CD8-positive, alpha-beta memory T cell (primary cell): ENCODE results near the gene ZBTB5. TPM values are rescaled to one million over a fixed set of nuclear protein-coding genes. Genes with fewer than 3 reads are reported as not detected.

Source experiments
- CTCF ChIA-PET: fragments of 350-600 bp; sonication (Branson Sonifier 250); formaldehyde crosslinking; loops from one replicate; lab custom pipeline; 2021; ENCODE audit warnings: antibody characterized with exemption; lab: Charles Lee
- POLR2A ChIA-PET: fragments of 350-600 bp; sonication (Branson Sonifier 250); formaldehyde crosslinking; loops from one replicate; lab custom pipeline; 2021; ENCODE audit warnings: antibody characterized with exemption; lab: Charles Lee
- DNase-seq, 5 donors: peaks; one replicate each; pipeline versions ENCODE4 v3.0.0 to v3.0.0-alpha.2; 2020 to 2022; ENCODE audit warnings: mixed read lengths in 1 of 5
- H3K27ac ChIP-seq: one replicate; pipeline ENCODE4 v1.7.0; 2013; ENCODE audit warnings: low read depth, mild to moderate bottlenecking, low read length, moderate library complexity
- H3K27me3 ChIP-seq: 2 replicates; pipeline ENCODE4 v1.7.0; 2013; ENCODE audit warnings: low read length, mild to moderate bottlenecking; ENCODE audit not compliant: insufficient read depth, poor library complexity, severe bottlenecking
- H3K36me3 ChIP-seq: 2 replicates; pipeline ENCODE4 v1.7.0; 2013; ENCODE audit warnings: mild to moderate bottlenecking, low read length, moderate library complexity; ENCODE audit not compliant: insufficient read depth
- H3K4me1 ChIP-seq: 2 replicates; pipeline ENCODE4 v1.7.0; 2013; ENCODE audit warnings: mild to moderate bottlenecking, low read length, moderate library complexity; ENCODE audit not compliant: insufficient read depth
- H3K4me3 ChIP-seq: 2 replicates; pipeline ENCODE4 v1.7.0; 2013; ENCODE audit warnings: mild to moderate bottlenecking, low read length
- H3K9me3 ChIP-seq: 2 replicates; pipeline ENCODE4 v1.7.0; 2013; ENCODE audit warnings: mild to moderate bottlenecking, low read length
- H3K27ac Mint-ChIP-seq, 8 donors: one replicate each; pipeline ENCODE4 v1.8.0; 2020 to 2021; ENCODE audit warnings: mixed read lengths in 8 of 8, mild to moderate bottlenecking in 6 of 8, inconsistent platforms in 3 of 8, moderate library complexity in 3 of 8
- H3K27me3 Mint-ChIP-seq, 2 donors: one replicate each; pipeline ENCODE4 v1.8.0; 2020 to 2021; ENCODE audit warnings: mixed read lengths in 2 of 2, mild to moderate bottlenecking in 1 of 2, moderate library complexity in 1 of 2
- H3K36me3 Mint-ChIP-seq, 3 donors: one replicate each; pipeline ENCODE4 v1.8.0; 2020 to 2021; ENCODE audit warnings: mixed read lengths in 3 of 3, inconsistent platforms in 1 of 3, mild to moderate bottlenecking in 1 of 3
- H3K4me1 Mint-ChIP-seq, 3 donors: one replicate each; pipeline ENCODE4 v1.8.0; 2020 to 2021; ENCODE audit warnings: mixed read lengths in 3 of 3, inconsistent platforms in 1 of 3, mild to moderate bottlenecking in 1 of 3
- H3K4me3 Mint-ChIP-seq, 7 donors: one replicate each; pipeline ENCODE4 v1.8.0; 2020 to 2021; ENCODE audit warnings: mixed read lengths in 7 of 7, mild to moderate bottlenecking in 6 of 7, moderate library complexity in 4 of 7, inconsistent platforms in 2 of 7
- H3K9me3 Mint-ChIP-seq, 5 donors: one replicate each; pipeline ENCODE4 v1.8.0; 2020 to 2022; ENCODE audit warnings: mixed read lengths in 5 of 5, mild to moderate bottlenecking in 3 of 5, moderate library complexity in 2 of 5, inconsistent platforms in 1 of 5
- polyA plus RNA-seq: library from polyadenylated mRNA; unstranded; fragments of 300-500 nt; fragmentation: Illumina TruSeq; gene quantifications from one replicate; pipeline ENCODE4 v1.2.3, GENCODE V29; 2021
- total RNA-seq, 2 experiments: library from RNA; stranded (reverse); gene quantifications; one replicate each; pipeline ENCODE4 v1.2.3, GENCODE V29; 2021

Gene ZBTB5
- total and polyA plus RNA-seq, 3 experiments from 2014 or later: 0.81 to 7.9 (median 7.0) TPM

DNA sequence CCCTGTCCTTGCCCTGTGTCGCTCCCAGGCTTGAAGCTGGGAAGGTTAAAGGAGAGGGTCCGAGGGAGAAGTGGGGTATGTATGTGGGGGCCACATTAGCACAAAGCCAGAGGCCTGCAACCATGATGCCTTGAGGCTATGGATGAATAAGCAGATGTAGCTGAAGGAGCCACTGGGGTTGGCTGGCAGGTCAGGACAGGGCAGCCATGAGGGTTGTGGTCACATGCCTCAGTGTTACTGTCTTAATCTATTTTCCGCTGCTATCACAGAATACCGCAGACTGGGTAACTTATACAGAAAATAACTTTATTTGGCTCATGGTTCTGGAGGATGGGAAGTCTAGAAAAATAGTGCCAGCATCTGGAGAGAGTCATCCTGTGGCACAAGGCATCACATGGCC, 51.9 kb downstream of the ZBTB5 start:
- ChIA-PET CTCF (no interaction called here), POLR2A (no interaction called here)
- Histone ChIP-seq H3K4me1 (peaks cover 12% of the 10 kb centered on the region), H3K27ac (no peak overlapping the region), H3K36me3 (no peaks in the 10 kb centered on the region), H3K27me3 (no peaks in the 10 kb centered on the region), H3K4me3 (no peak overlapping the region), H3K9me3 (no peaks in the 10 kb centered on the region)
- Mint-ChIP-seq H3K4me3 (no peak overlapping the region), H3K27me3 (peaks cover 6 to 7% of the 10 kb centered on the region in 2 donors), H3K27ac (no peak overlapping the region), H3K9me3 (no peaks in the 10 kb centered on the region), H3K4me1 (peaks cover 19 to 30% (median 22%) of the 10 kb centered on the region in 3 donors), H3K36me3 (peaks cover 0 to 2% (median 0%) of the 10 kb centered on the region in 3 donors)
- no peak for DNase-seq

DNA sequence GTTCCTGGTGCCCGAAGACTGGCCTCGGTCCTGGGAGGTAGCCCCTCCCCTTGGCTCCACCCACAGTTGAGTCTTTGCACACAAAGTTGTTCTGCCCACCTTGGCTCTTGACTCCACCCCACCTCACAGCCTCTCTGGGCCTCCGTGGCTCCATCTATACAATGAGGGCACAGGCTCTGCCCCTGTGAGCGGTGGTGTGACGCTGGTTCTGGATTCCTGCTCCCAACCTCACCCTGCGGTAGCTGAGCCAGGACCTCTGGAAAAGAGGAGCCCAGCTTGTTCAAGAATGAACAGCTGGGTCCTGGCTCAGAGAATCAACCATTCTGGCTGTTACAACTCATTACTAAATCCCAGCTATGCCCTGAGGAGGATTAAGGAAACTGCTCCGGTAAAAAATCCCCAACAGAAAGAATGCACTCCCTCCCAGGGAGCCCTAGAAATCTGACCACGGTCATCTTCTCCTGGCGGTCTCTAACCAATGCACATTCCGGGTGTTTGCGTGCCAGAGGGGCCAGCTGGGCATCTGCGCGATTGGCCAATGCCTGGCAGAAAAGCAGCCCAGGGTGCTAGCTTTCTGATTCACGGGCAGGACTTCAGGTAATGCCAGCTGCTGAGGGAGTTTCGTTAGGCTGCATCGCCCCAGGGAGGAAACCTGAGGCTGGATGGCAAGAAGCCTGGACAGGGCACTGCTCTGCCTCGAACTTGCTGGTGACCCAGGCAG, 52.7 kb downstream of the ZBTB5 start:
- Mint-ChIP-seq H3K4me3 (no peak overlapping the region), H3K36me3 (peaks cover 0 to 2% (median 0%) of the 10 kb centered on the region in 3 donors)
- CTCF ChIA-PET: interaction anchor here (0.6 to 1.5 kb wide), 3 partner anchors 9 to 378 kb away, joined by 3 to 4 read pairs (median 4); partner anchors contain the start of gene PAX5

DNA sequence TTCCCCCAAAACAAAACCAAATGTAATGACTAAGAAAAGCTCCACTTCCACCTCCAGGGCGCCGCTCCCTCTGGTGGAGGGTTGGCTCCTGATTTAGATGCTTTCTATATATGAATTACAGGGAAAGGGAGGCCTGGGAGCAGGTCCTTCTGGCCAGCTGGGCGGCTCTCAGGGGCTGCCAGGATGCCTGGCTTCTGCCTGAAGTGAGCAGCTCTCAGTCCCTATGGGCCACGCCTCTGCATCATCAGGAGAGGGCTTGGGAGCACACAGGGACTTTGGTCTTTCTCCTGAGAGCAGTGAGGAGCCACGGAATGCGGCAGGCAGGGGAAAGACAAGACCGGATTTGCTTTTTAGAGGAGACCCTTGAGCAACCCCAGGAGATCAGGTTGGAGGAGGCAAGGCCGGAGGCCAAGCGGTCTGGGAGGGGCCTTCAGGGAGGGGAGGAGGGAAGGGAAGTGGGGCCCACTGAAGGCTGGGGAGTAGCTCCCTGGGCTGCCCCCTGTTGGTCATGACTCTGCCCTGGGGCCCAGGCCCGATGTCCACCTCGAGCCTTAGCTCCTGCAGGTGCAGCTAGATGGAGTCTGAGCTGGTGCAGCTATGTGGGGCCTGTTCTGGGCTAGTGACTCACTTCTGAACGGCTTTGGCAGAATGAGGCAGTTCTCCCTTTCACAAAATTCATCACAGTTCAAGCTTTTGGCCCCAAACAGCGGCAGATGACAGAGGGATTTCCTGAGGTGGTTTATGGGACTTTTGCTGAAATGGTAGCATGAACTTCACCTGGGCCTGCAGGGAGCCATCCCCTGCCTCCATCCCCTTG, 54.1 kb downstream of the ZBTB5 start:
- no peaks in the 10 kb centered on the region for H3K9me3 ChIP-seq
- no peak for DNase-seq
- Mint-ChIP-seq H3K4me3 (no peak overlapping the region), H3K9me3 (no peaks in the 10 kb centered on the region), H3K4me1 (peaks cover 21 to 34% (median 22%) of the 10 kb centered on the region in 3 donors), H3K27me3 (peaks cover 6 to 7% of the 10 kb centered on the region in 2 donors), H3K36me3 (peaks cover 0 to 2% (median 0%) of the 10 kb centered on the region in 3 donors), H3K27ac (peak overlapping the region in 2 of 8 donors; percentile 47 to 72)
- POLR2A ChIA-PET: interaction anchor here (1.2 kb wide), 1 partner anchor 54 kb away, joined by 3 read pairs; the partner anchor contains the start of gene ZBTB5
- no peaks in the 10 kb centered on the region for H3K36me3 ChIP-seq
- CTCF ChIA-PET: interaction anchor here (1.2 to 1.7 kb wide), 6 partner anchors 8 to 538 kb away, joined by 3 to 5 read pairs (median 4); no protein-coding TSS in a partner anchor
- H3K4me3 ChIP-seq: no peak overlapping the region
- peaks cover 12% of the 10 kb centered on the region for H3K4me1 ChIP-seq
- no peak overlapping the region for H3K27ac ChIP-seq
- H3K27me3 ChIP-seq: no peaks in the 10 kb centered on the region

More for the DNA sequence above, 52.7 kb downstream of the ZBTB5 start:
- Mint-ChIP-seq H3K4me1 (peaks cover 19 to 30% (median 22%) of the 10 kb centered on the region in 3 donors), H3K27ac (peak overlapping the region in 1 of 8 donors; percentile 54), H3K27me3 (peaks cover 6 to 7% of the 10 kb centered on the region in 2 donors), H3K9me3 (no peaks in the 10 kb centered on the region)
- Histone ChIP-seq H3K4me1 (peaks cover 12% of the 10 kb centered on the region), H3K9me3 (no peaks in the 10 kb centered on the region), H3K27me3 (no peaks in the 10 kb centered on the region), H3K27ac (no peak overlapping the region), H3K4me3 (no peak overlapping the region), H3K36me3 (no peaks in the 10 kb centered on the region)
- no peak for DNase-seq
- POLR2A ChIA-PET: interaction anchor here (1.0 kb wide), 1 partner anchor 52 kb away, joined by 4 read pairs; the partner anchor contains the start of gene ZBTB5

- no peaks in the 10 kb centered on the region for H3K36me3 ChIP-seq
- H3K27ac Mint-ChIP-seq: peak overlapping the region in 2 of 8 donors; percentile 36 to 74
- peak overlapping the region in 1 of 7 donors; percentile 37 for H3K4me3 Mint-ChIP-seq
- H3K9me3 Mint-ChIP-seq: no peaks in the 10 kb centered on the region
- H3K27me3 ChIP-seq: no peaks in the 10 kb centered on the region
- DNase-seq: no peak
- CTCF ChIA-PET: interaction anchor here (1.2 to 1.7 kb wide), 3 partner anchors 98 to 537 kb away, joined by 3 to 5 read pairs (median 4); no protein-coding TSS in a partner anchor
- POLR2A ChIA-PET: interaction anchor here (1.2 kb wide), 1 partner anchor 55 kb away, joined by 3 read pairs; the partner anchor contains the start of gene ZBTB5
- H3K36me3 Mint-ChIP-seq: peaks cover 0 to 2% (median 0%) of the 10 kb centered on the region in 3 donors
- no peak overlapping the region for H3K4me3 ChIP-seq
- no peak overlapping the region for H3K27ac ChIP-seq
- H3K4me1 ChIP-seq: peaks cover 10% of the 10 kb centered on the region
- H3K4me1 Mint-ChIP-seq: peaks cover 20 to 33% (median 21%) of the 10 kb centered on the region in 3 donors
- no peaks in the 10 kb centered on the region for H3K9me3 ChIP-seq
- peaks cover 6% of the 10 kb centered on the region in 2 donors for H3K27me3 Mint-ChIP-seq
Measured at GRCh38 chr9:37410354-37410861, 54.8 kb downstream of the ZBTB5 start.

DNA sequence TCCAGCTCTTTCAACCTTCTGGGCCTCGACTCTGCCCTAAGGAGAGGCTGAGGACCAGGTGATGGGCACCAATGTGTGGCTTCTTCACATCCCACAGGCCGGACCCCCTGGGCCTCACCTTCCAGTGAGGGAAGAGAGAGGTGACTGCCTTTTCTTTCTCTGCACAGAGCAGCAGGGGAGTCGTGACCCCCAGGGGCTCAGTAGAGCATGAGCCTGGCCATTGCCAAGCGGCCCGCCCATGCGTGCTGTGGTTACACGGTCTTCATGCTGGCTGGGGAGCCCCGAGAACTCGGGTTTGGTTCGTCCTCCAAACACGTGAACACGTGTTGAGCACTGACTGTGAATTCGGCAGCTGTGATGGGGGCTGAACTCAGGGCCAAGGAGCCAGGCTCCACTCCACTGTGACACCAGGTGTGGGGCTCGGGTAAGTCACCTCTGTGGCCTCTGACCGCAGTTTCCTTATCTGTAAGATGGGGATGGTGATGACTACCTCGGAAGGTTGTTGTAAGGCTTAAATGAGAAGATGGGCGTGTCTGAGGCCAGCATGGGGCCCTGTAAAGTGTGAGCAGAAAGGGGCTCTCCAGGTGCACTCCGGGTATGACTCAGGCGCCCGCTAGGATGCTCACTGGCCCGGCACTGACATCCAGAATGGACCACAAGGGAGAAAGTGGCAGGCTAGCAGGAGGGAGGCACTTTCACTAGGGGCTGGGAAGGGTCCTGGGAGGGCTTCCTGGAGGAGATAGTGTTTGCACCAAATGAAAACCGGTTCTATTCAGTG, 56.1 kb downstream of the ZBTB5 start:
- no peaks in the 10 kb centered on the region for H3K27me3 ChIP-seq
- CTCF ChIA-PET: no interaction called here
- POLR2A ChIA-PET: interaction anchor here (0.7 kb wide), 1 partner anchor 155 kb away, joined by 8 read pairs; no protein-coding TSS in a partner anchor
- Mint-ChIP-seq H3K9me3 (no peaks in the 10 kb centered on the region), H3K27ac (peak overlapping the region; percentile 61 to 85 (median 76)), H3K36me3 (no peaks in the 10 kb centered on the region), H3K4me3 (peak overlapping the region in 5 of 7 donors; percentile 41 to 73 (median 70)), H3K27me3 (peaks cover 0 to 3% of the 10 kb centered on the region in 2 donors), H3K4me1 (peaks cover 15 to 26% (median 16%) of the 10 kb centered on the region in 3 donors)
- H3K27ac ChIP-seq: no peak overlapping the region
- no peak overlapping the region for H3K4me3 ChIP-seq
- no peaks in the 10 kb centered on the region for H3K36me3 ChIP-seq
- peaks cover 8% of the 10 kb centered on the region for H3K4me1 ChIP-seq
- H3K9me3 ChIP-seq: no peaks in the 10 kb centered on the region
- peak in 4 of 5 donors; percentile 47 to 84 (median 67) for DNase-seq

DNA sequence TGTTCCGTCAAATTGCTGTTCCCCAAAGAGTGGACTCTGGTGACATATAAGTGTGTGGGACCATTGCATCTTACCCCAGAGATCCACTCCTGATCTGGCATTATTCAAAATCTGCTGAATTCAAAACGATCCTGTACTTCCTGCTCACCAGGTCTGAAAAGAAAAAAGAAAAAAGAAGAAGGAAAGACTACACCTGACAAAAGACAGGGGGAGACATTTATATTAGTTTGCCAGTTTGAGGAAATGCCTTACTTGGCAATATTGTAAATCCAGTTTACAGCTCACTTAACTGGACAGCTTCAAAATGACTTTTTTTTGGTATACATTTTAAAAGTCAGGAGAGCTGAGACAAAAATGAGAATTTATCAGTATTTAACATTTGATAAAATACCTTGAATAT, 57.8 kb downstream of the ZBTB5 start:
- no peaks in the 10 kb centered on the region for H3K36me3 ChIP-seq
- H3K27me3 ChIP-seq: no peaks in the 10 kb centered on the region
- peak overlapping the region in 2 of 8 donors; percentile 8 to 52 for H3K27ac Mint-ChIP-seq
- H3K4me1 ChIP-seq: peaks cover 8% of the 10 kb centered on the region
- no peak overlapping the region for H3K27ac ChIP-seq
- H3K4me1 Mint-ChIP-seq: peaks cover 15 to 26% (median 16%) of the 10 kb centered on the region in 3 donors
- H3K36me3 Mint-ChIP-seq: no peaks in the 10 kb centered on the region
- no peak overlapping the region for H3K4me3 ChIP-seq
- H3K9me3 ChIP-seq: no peaks in the 10 kb centered on the region
- H3K27me3 Mint-ChIP-seq: peaks cover 0 to 5% of the 10 kb centered on the region in 2 donors
- H3K9me3 Mint-ChIP-seq: no peaks in the 10 kb centered on the region
- ChIA-PET POLR2A (no interaction called here), CTCF (interaction anchor here (1.2 kb wide), 1 partner anchor 12 kb away, joined by 3 read pairs; no protein-coding TSS in a partner anchor)
- DNase-seq: no peak
- peak overlapping the region in 1 of 7 donors; percentile 0 for H3K4me3 Mint-ChIP-seq
